ENCODE results near the gene ANTXR2. TPM values are rescaled to one million over a fixed set of nuclear protein-coding genes. Genes with fewer than 3 reads are reported as not detected.

Gene ANTXR2
- polyA plus RNA-seq, 1 of the 3 experiments (the other 2 are of a cell fraction), result 48.8 TPM

GRCh38 chr4:80078346-80079092 lies 5.5 kb upstream of the ANTXR2 start:
- TF ChIP-seq ELF1 (IDR thresholded peaks at IDR 0.05), result no peak
- no peak overlapping the region for H3K9ac ChIP-seq
- 91% methylated on average over 3 of the region's 3 CpGs for WGBS (ENCODE audit: low lambda C conversion rate)
- H3F3A ChIP-seq (replicated peaks; ENCODE audit: insufficient read depth), result peaks cover 13% of the 10 kb centered on the region
- no peak overlapping the region for H3K4me3 ChIP-seq (ENCODE audit: low read depth in 2 of 2, low read length in 1 of 2)
- H3K27ac ChIP-seq (ENCODE audit: low read depth in 2 of 2, low read length in 1 of 2), result no peak overlapping the region; a peak in 1 of 4 replicates
- H3K36me3 ChIP-seq (replicated peaks in 1 of 2; ENCODE audit: control insufficient read depth in 1 of 2, insufficient read depth in 2 of 2, low read length in 1 of 2), result no peaks in the 10 kb centered on the region
- H3K4me1 ChIP-seq (ENCODE audit: control insufficient read depth in 1 of 2, insufficient read depth in 2 of 2, low read depth in 1 of 2, low read length in 1 of 2), result peaks cover 10 to 12% of the 10 kb centered on the region in 2 experiments; a peak in 3 of 4 replicates
- POLR2A ChIA-PET, result no interaction called here
- CTCF ChIA-PET, result no interaction called here
- H3K9me2 ChIP-seq, result no peaks in the 10 kb centered on the region
- no peak overlapping the region for H2AFZ ChIP-seq (ENCODE audit: low read depth)
- no peaks in the 10 kb centered on the region for H3K27me3 ChIP-seq (ENCODE audit: insufficient read depth)
- no peaks in the 10 kb centered on the region for H4K20me1 ChIP-seq (ENCODE audit: insufficient read depth)
- no peaks in the 10 kb centered on the region for H3K9me3 ChIP-seq
- no peak overlapping the region for H3K4me2 ChIP-seq
- DNase-seq, result no peak
- peaks cover 11% of the 10 kb centered on the region for H3K79me2 ChIP-seq (ENCODE audit: insufficient read depth)

DNA sequence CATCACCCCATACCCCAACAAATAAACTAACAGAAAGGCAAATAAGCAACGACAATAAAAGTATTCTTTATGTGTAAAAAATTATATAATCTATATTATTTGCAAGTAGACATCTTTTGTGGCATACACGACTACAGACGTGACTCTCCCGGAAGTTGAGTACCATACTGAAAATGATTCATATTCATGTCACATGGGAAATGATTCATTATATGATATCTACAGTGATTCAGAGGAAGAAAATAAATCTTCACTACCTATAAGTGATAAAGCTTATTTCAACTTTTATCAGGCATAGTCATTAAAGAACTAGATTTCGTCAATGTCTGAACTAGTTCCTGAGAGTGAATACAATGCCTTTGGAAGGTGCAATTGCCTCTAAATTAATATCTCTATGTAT lies 4.6 kb upstream of the ANTXR2 start:
- CTCF ChIA-PET, result no interaction called here
- WGBS (ENCODE audit: low lambda C conversion rate), result 22% methylated on average over 5 of the region's 5 CpGs
- Histone ChIP-seq H2AFZ (ENCODE audit: low read depth) (no peak overlapping the region), H3K36me3 (replicated peaks in 1 of 2; ENCODE audit: control insufficient read depth in 1 of 2, insufficient read depth in 2 of 2, low read length in 1 of 2) (no peaks in the 10 kb centered on the region), H3K4me1 (ENCODE audit: control insufficient read depth in 1 of 2, insufficient read depth in 2 of 2, low read depth in 1 of 2, low read length in 1 of 2) (peaks cover 10 to 16% of the 10 kb centered on the region in 2 experiments; a peak in 3 of 4 replicates), H3K4me3 (ENCODE audit: low read depth in 2 of 2, low read length in 1 of 2) (no peak overlapping the region), H3K27me3 (ENCODE audit: insufficient read depth) (no peaks in the 10 kb centered on the region), H3K4me2 (no peak overlapping the region), H3K9me3 (no peaks in the 10 kb centered on the region), H3F3A (replicated peaks; ENCODE audit: insufficient read depth) (peaks cover 16% of the 10 kb centered on the region), H4K20me1 (ENCODE audit: insufficient read depth) (no peaks in the 10 kb centered on the region), H3K27ac (ENCODE audit: low read depth in 2 of 2, low read length in 1 of 2) (peak overlapping the region in 1 of 2 experiments; percentile 11; a peak in 2 of 4 replicates), H3K9me2 (no peaks in the 10 kb centered on the region), H3K9ac (no peak overlapping the region), H3K79me2 (ENCODE audit: insufficient read depth) (peaks cover 20% of the 10 kb centered on the region)
- DNase-seq, result no peak
- POLR2A ChIA-PET, result no interaction called here
- TF ChIP-seq RAD21 (IDR thresholded peaks at IDR 0.05; ENCODE audit: low read length), result no peak
- peak; percentile 85 for TF ChIP-seq PBX3 (IDR thresholded peaks at IDR 0.05)
- peak; percentile 67; the same call in 1 of the 2 replicates for TF ChIP-seq USF1 (IDR thresholded peaks at IDR 0.05; ENCODE audit: borderline replicate concordance, low read depth)
- peak; percentile 91 for TF ChIP-seq JUND (IDR thresholded peaks at IDR 0.05)
- TF ChIP-seq ELF1 (IDR thresholded peaks at IDR 0.05), result no peak
- TF ChIP-seq, protein P1, sequence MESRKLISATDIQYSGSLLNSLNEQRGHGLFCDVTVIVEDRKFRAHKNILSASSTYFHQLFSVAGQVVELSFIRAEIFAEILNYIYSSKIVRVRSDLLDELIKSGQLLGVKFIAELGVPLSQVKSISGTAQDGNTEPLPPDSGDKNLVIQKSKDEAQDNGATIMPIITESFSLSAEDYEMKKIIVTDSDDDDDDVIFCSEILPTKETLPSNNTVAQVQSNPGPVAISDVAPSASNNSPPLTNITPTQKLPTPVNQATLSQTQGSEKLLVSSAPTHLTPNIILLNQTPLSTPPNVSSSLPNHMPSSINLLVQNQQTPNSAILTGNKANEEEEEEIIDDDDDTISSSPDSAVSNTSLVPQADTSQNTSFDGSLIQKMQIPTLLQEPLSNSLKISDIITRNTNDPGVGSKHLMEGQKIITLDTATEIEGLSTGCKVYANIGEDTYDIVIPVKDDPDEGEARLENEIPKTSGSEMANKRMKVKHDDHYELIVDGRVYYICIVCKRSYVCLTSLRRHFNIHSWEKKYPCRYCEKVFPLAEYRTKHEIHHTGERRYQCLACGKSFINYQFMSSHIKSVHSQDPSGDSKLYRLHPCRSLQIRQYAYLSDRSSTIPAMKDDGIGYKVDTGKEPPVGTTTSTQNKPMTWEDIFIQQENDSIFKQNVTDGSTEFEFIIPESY (IDR thresholded peaks at IDR 0.05; ENCODE audit: borderline replicate concordance, low read depth), result no peak
- no peak for TF ChIP-seq RCOR1 (IDR thresholded peaks at IDR 0.05; ENCODE audit: low read length)
- no peak for TF ChIP-seq MXI1 (IDR thresholded peaks at IDR 0.05; ENCODE audit: low read depth, low read length)
- no peak for TF ChIP-seq USF2 (IDR thresholded peaks at IDR 0.05; ENCODE audit: borderline replicate concordance, low read depth, low read length)
- no peak for TF ChIP-seq YY1 (IDR thresholded peaks at IDR 0.05; ENCODE audit: low read depth)
- TF ChIP-seq SMC3 (IDR thresholded peaks at IDR 0.05; ENCODE audit: low read depth, low read length), result no peak
- no peak for TF ChIP-seq FOXJ3 (CRISPR knock-in tag; IDR thresholded peaks at IDR 0.05)
- no peak for TF ChIP-seq EZH2phosphoT487 (IDR thresholded peaks at IDR 0.05; ENCODE audit: borderline replicate concordance, low read depth)
- TF ChIP-seq MEF2A (IDR thresholded peaks at IDR 0.05; ENCODE audit: borderline replicate concordance, low read depth), result no peak
- TF ChIP-seq RXRA (IDR thresholded peaks at IDR 0.05; ENCODE audit: borderline replicate concordance, low read depth), result 0 out of 2 replicates have a peak, but pooled peaks have one; percentile 15
- TF ChIP-seq EP300 (IDR thresholded peaks at IDR 0.05; ENCODE audit: borderline replicate concordance in 1 of 2, low read depth in 1 of 2, low read length in 1 of 2), result peak in 1 of 2 experiments; percentile 76; a peak in 2 of 4 replicates
- no peak for TF ChIP-seq CTCF (IDR thresholded peaks at IDR 0.05)
- TF ChIP-seq, protein P2, sequence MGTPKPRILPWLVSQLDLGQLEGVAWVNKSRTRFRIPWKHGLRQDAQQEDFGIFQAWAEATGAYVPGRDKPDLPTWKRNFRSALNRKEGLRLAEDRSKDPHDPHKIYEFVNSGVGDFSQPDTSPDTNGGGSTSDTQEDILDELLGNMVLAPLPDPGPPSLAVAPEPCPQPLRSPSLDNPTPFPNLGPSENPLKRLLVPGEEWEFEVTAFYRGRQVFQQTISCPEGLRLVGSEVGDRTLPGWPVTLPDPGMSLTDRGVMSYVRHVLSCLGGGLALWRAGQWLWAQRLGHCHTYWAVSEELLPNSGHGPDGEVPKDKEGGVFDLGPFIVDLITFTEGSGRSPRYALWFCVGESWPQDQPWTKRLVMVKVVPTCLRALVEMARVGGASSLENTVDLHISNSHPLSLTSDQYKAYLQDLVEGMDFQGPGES (IDR thresholded peaks at IDR 0.05; ENCODE audit: low read depth, low read length), result no peak
- TF ChIP-seq NRF1 (IDR thresholded peaks at IDR 0.05; ENCODE audit: low read depth, low read length), result no peak
